Measurements from ENCODE around the gene PLEKHG4B.
"Not testable (repeated sequence)": the region's sequence is repeated elsewhere in the genome, so short reads cannot be mapped to it uniquely, and the experiment has no call there.

The PLEKHG4B gene

GRCh38 chr5:234450-234849 is 142.5 kb downstream of the PLEKHG4B start:
- no peak for DNase-seq

GRCh38 chr5:235527-235926 is 143.6 kb downstream of the PLEKHG4B start:
- not testable (repeated sequence) for DNase-seq

GRCh38 chr5:237931-238330 is 146.0 kb downstream of the PLEKHG4B start:
- not testable (repeated sequence) for DNase-seq

All from fibroblast of skin of right biceps (primary cell).